HepG2 (cell line): ENCODE results near the gene LGALS4. TPM values are rescaled to one million over a fixed set of nuclear protein-coding genes. Genes with fewer than 3 reads are reported as not detected.

ENCODE experiments used
- HNF1B ChIP-seq: sonication (generic); formaldehyde crosslinking; IDR thresholded peaks from 2 replicates; pipeline ENCODE4 v1.5.1; 2020; ENCODE audit warnings: mild to moderate bottlenecking, moderate library complexity, missing genetic modification reagents
- IKZF1 ChIP-seq: fragments of 450-650 bp; IDR thresholded peaks from 2 replicates; pipeline ENCODE4 v1.7.1; 2016
- KDM6A ChIP-seq: IDR thresholded peaks from 2 replicates; pipeline ENCODE4 v1.6.1; 2016; ENCODE audit warnings: low read depth
- MAFG ChIP-seq: sonication (generic); formaldehyde crosslinking; IDR thresholded peaks from 2 replicates; pipeline ENCODE4 v1.5.1; 2020; ENCODE audit warnings: mild to moderate bottlenecking, missing genetic modification reagents
- MBNL3 ChIP-seq: fragments of 250-450 bp; sonication (Bioruptor Pico); conservative IDR thresholded peaks from 2 replicates; pipeline ENCODE4 v1.8.0; 2022; ENCODE audit warnings: mild to moderate bottlenecking, inconsistent platforms
- MYNN ChIP-seq: sonication (generic); formaldehyde crosslinking; IDR thresholded peaks from 2 replicates; pipeline ENCODE4 v1.4.0; 2020; ENCODE audit warnings: mild to moderate bottlenecking, low read depth, missing genetic modification reagents
- NBN ChIP-seq: fragments of 450-650 bp; conservative IDR thresholded peaks from 2 replicates; pipeline ENCODE4 v1.6.1; 2017
- NCOA2 ChIP-seq: sonication (generic); formaldehyde crosslinking; IDR thresholded peaks from 2 replicates; pipeline ENCODE4 v1.8.0; 2022; ENCODE audit warnings: inconsistent platforms
- PBX3 ChIP-seq: sonication (generic); formaldehyde crosslinking; IDR thresholded peaks from 2 replicates; pipeline ENCODE4 v1.8.1; 2023; ENCODE audit warnings: missing genetic modification reagents, inconsistent platforms, borderline replicate concordance
- RFX3 ChIP-seq: IDR thresholded peaks from 2 replicates; pipeline ENCODE4 v1.6.1; 2016; ENCODE audit warnings: missing biosample characterization, missing genetic modification reagents
- SATB2 ChIP-seq: sonication (generic); formaldehyde crosslinking; IDR thresholded peaks from 2 replicates; pipeline ENCODE4 v1.5.0; 2020; ENCODE audit warnings: missing genetic modification reagents
- SRSF1 ChIP-seq: fragments of 200-400 bp; formaldehyde crosslinking; optimal IDR thresholded peaks from 2 replicates; pipeline ENCODE3; 2017; ENCODE audit warnings: mild to moderate bottlenecking, low read depth, low read length, moderate library complexity
- ZFY ChIP-seq: sonication (generic); formaldehyde crosslinking; IDR thresholded peaks from 2 replicates; pipeline ENCODE4 v1.4.0; 2020; ENCODE audit warnings: missing genetic modification reagents
- ZKSCAN1 ChIP-seq: fragments of 150-350 bp; IDR thresholded peaks from 2 replicates; pipeline ENCODE4 v1.6.1; 2014; ENCODE audit warnings: low read length
- ZMYM3 ChIP-seq: sonication (generic); formaldehyde crosslinking; IDR thresholded peaks from 2 replicates; pipeline ENCODE4 v1.5.1; 2020; ENCODE audit warnings: mild to moderate bottlenecking, missing genetic modification reagents
- ZNF225 ChIP-seq: sonication (generic); formaldehyde crosslinking; IDR thresholded peaks from 2 replicates; pipeline ENCODE4 v1.4.0; 2020; ENCODE audit warnings: mild to moderate bottlenecking, missing genetic modification reagents
- ZNF597 ChIP-seq: sonication (generic); formaldehyde crosslinking; IDR thresholded peaks from 2 replicates; pipeline ENCODE4 v1.5.0; 2020; ENCODE audit warnings: missing genetic modification reagents
- ZNF713 ChIP-seq: sonication (generic); formaldehyde crosslinking; IDR thresholded peaks from 2 replicates; pipeline ENCODE4 v1.4.0; 2020; ENCODE audit warnings: mild to moderate bottlenecking, missing genetic modification reagents
- polyA plus RNA-seq, 8 experiments: library from polyadenylated mRNA; depleted of rRNA in 3 of 8; stranded (reverse) in 7 of 8; unstranded in 1 of 8; fragments of >200 nt; fragmentation: Illumina TruSeq in 4 of 8; extraction: Trizol in 4 of 8; gene quantifications; 2 replicates each; pipeline versions ENCODE4 v1.2.1 to v1.2.3, GENCODE V29; 2011 to 2016; ENCODE audit warnings: low read depth in 4 of 8, missing spikeins in 1 of 8, mixed read lengths in 1 of 8; ENCODE audit not compliant: insufficient read depth in 1 of 8
- total RNA-seq, 5 experiments: library from RNA; depleted of rRNA; stranded (reverse); fragments of >200 nt; fragmentation: Illumina TruSeq; extraction: Trizol; gene quantifications; 2 replicates each; pipeline ENCODE4 v1.2.3, GENCODE V29; 2016; ENCODE audit warnings: low read depth in 1 of 5
- TF ChIP-seq, protein P1 (sequence below), 2 experiments: sonication (generic) in 1 of 2; formaldehyde crosslinking in 1 of 2; IDR thresholded peaks; 2 replicates each; pipeline versions ENCODE4 v1.4.0 to v1.6.1; 2018 to 2020; ENCODE audit warnings: missing genetic modification reagents in 2 of 2, borderline replicate concordance in 1 of 2, low read depth in 1 of 2, mild to moderate bottlenecking in 1 of 2, missing biosample characterization in 1 of 2
- TF ChIP-seq, protein P2 (sequence below): sonication (generic); formaldehyde crosslinking; IDR thresholded peaks from 2 replicates; pipeline ENCODE4 v1.5.0; 2020; ENCODE audit warnings: mild to moderate bottlenecking, low read depth, missing genetic modification reagents, borderline replicate concordance
- TF ChIP-seq, protein P3 (sequence below): sonication (generic); formaldehyde crosslinking; IDR thresholded peaks from 2 replicates; pipeline ENCODE4 v1.8.0; 2022; ENCODE audit warnings: mild to moderate bottlenecking, missing genetic modification reagents, moderate library complexity
- TF ChIP-seq, protein P4 (sequence below): sonication (generic); formaldehyde crosslinking; conservative IDR thresholded peaks from 2 replicates; pipeline ENCODE4 v1.5.0; 2020; ENCODE audit warnings: missing genetic modification reagents

The LGALS4 gene
- total and polyA plus RNA-seq, 2 of the 13 experiments (the other 11 are each of a cell fraction or from before 2014, with no cell fraction given): 0.24 to 0.71 TPM

GRCh38 chr19:38849147-38849859 is 36.6 kb upstream of the LGALS4 start (continued):
- TF ChIP-seq, protein P1, sequence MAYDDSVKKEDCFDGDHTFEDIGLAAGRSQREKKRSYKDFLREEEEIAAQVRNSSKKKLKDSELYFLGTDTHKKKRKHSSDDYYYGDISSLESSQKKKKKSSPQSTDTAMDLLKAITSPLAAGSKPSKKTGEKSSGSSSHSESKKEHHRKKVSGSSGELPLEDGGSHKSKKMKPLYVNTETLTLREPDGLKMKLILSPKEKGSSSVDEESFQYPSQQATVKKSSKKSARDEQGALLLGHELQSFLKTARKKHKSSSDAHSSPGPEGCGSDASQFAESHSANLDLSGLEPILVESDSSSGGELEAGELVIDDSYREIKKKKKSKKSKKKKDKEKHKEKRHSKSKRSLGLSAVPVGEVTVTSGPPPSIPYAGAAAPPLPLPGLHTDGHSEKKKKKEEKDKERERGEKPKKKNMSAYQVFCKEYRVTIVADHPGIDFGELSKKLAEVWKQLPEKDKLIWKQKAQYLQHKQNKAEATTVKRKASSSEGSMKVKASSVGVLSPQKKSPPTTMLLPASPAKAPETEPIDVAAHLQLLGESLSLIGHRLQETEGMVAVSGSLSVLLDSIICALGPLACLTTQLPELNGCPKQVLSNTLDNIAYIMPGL (CRISPR knock-in tag; IDR thresholded peaks at IDR 0.05; ENCODE audit: borderline replicate concordance in 1 of 2, low read depth in 1 of 2): peak in 1 of 2 experiments; percentile 23; a peak in 1 of 4 replicates
- TF ChIP-seq NBN: no peak
- no peak for TF ChIP-seq MAFG
- TF ChIP-seq ZMYM3 (CRISPR knock-in tag): no peak
- no peak for TF ChIP-seq KDM6A (CRISPR knock-in tag)
- TF ChIP-seq SATB2 (CRISPR knock-in tag): no peak
- peak; percentile 9; the same call in 1 of the 2 replicates for TF ChIP-seq HNF1B (CRISPR knock-in tag)
- TF ChIP-seq ZNF225 (CRISPR knock-in tag): peak; percentile 27; the same call in 1 of the 2 replicates
- TF ChIP-seq, protein P2, sequence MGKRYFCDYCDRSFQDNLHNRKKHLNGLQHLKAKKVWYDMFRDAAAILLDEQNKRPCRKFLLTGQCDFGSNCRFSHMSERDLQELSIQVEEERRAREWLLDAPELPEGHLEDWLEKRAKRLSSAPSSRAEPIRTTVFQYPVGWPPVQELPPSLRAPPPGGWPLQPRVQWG (CRISPR knock-in tag): no peak
- no peak for TF ChIP-seq ZKSCAN1
- TF ChIP-seq, protein P3, sequence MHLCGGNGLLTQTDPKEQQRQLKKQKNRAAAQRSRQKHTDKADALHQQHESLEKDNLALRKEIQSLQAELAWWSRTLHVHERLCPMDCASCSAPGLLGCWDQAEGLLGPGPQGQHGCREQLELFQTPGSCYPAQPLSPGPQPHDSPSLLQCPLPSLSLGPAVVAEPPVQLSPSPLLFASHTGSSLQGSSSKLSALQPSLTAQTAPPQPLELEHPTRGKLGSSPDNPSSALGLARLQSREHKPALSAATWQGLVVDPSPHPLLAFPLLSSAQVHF (CRISPR knock-in tag): peak; percentile 80; the same call in 1 of the 2 replicates
- no peak for TF ChIP-seq ZNF597 (CRISPR knock-in tag)
- TF ChIP-seq NCOA2: no peak
- TF ChIP-seq, protein P4, sequence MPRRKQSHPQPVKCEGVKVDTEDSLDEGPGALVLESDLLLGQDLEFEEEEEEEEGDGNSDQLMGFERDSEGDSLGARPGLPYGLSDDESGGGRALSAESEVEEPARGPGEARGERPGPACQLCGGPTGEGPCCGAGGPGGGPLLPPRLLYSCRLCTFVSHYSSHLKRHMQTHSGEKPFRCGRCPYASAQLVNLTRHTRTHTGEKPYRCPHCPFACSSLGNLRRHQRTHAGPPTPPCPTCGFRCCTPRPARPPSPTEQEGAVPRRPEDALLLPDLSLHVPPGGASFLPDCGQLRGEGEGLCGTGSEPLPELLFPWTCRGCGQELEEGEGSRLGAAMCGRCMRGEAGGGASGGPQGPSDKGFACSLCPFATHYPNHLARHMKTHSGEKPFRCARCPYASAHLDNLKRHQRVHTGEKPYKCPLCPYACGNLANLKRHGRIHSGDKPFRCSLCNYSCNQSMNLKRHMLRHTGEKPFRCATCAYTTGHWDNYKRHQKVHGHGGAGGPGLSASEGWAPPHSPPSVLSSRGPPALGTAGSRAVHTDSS: no peak
- TF ChIP-seq ZNF713: no peak
- no peak for TF ChIP-seq RFX3 (CRISPR knock-in tag)
- TF ChIP-seq PBX3 (CRISPR knock-in tag): no peak
- TF ChIP-seq IKZF1: no peak
- no peak for TF ChIP-seq MBNL3 (CRISPR knock-in tag)
- peak; percentile 62 for TF ChIP-seq ZFY (CRISPR knock-in tag)
- TF ChIP-seq SRSF1: no peak
- no peak for TF ChIP-seq MYNN
